Lower leg skin (tissue), 3 donors: Measurements from ENCODE around the gene UGT1A8.

Experiments
- CTCF ChIP-seq, 3 donors: fragments of 450-650 bp; IDR thresholded peaks; one replicate each; pipeline ENCODE4 v1.5.1; 2016; ENCODE audit warnings: antibody characterized with exemption in 3 of 3, mild to moderate bottlenecking in 3 of 3, moderate library complexity in 2 of 3
- POLR2A ChIP-seq, 2 donors: fragments of 450-650 bp; IDR thresholded peaks; one replicate each; pipeline ENCODE4 v1.6.1; 2016 to 2017; ENCODE audit warnings: antibody characterized with exemption in 2 of 2, mild to moderate bottlenecking in 1 of 2, moderate library complexity in 1 of 2

- no peak for TF ChIP-seq CTCF (IDR thresholded peaks at IDR 0.05)
- TF ChIP-seq POLR2A (IDR thresholded peaks at IDR 0.05) = no peak
These were observed 201.5 kb downstream of the UGT1A8 start for GRCh38 chr2:233818639-233819621.
